B cell (primary cell): ENCODE results near the gene CCDC63. TPM values are rescaled to one million over a fixed set of nuclear protein-coding genes. Genes with fewer than 3 reads are reported as not detected.

Experiments used
- ATAC-seq: fragments of 200-7000 bp; cut with Tn5 transposase; one replicate; pipeline ENCODE4 v1.10.0; 2021; ENCODE audit warnings: low read depth, mild to moderate bottlenecking, moderate number of reproducible peaks, moderate library complexity
- CTCF ChIA-PET: fragments of 350-600 bp; sonication (Branson Sonifier 250); formaldehyde crosslinking; loops from one replicate; lab custom pipeline; 2021; ENCODE audit warnings: antibody characterized with exemption, inconsistent platforms; lab: Charles Lee
- POLR2A ChIA-PET: fragments of 350-600 bp; sonication (Branson Sonifier 250); formaldehyde crosslinking; loops from one replicate; lab custom pipeline; 2021; ENCODE audit warnings: antibody characterized with exemption; lab: Charles Lee
- DNase-seq: peaks from one replicate; pipeline ENCODE4 v3.0.0; 2013
- H2AFZ ChIP-seq: 2 replicates; pipeline ENCODE4 v1.6.1; 2012; ENCODE audit warnings: mild to moderate bottlenecking, low read depth, low read length; ENCODE audit not compliant: insufficient read depth, poor library complexity, severe bottlenecking
- H3K27ac ChIP-seq, 2 donors: 1 replicate in 1 of 2; 2 replicates in 1 of 2; pipeline ENCODE4 v1.5.1; 2012 to 2013; ENCODE audit warnings: low read length in 2 of 2, mild to moderate bottlenecking in 2 of 2, moderate library complexity in 1 of 2
- H3K27me3 ChIP-seq, 4 experiments: fragments of 200-600 bp in 1 of 4; sonication (generic) in 1 of 4; replicated peaks in 1 of 4; 1 replicate in 2 of 4; 2 replicates in 2 of 4; pipeline versions ENCODE4 v1.6.1 to v1.7.0; 2013 to 2016; ENCODE audit warnings: low read length in 3 of 4, mild to moderate bottlenecking in 2 of 4, mixed read lengths in 1 of 4, moderate library complexity in 1 of 4; ENCODE audit not compliant: insufficient read depth in 4 of 4, control insufficient read depth in 3 of 4; ENCODE audit errors: control extremely low read depth in 1 of 4
- H3K36me3 ChIP-seq, 2 experiments: replicated peaks in 1 of 2; 1 replicate in 1 of 2; 2 replicates in 1 of 2; pipeline versions ENCODE4 v1.6.1 to v1.7.1; 2013; ENCODE audit warnings: low read length in 1 of 2; ENCODE audit not compliant: insufficient read depth in 2 of 2, control insufficient read depth in 1 of 2; ENCODE audit errors: control extremely low read depth in 1 of 2, extremely low read depth in 1 of 2
- H3K4me1 ChIP-seq, 2 donors: fragments of 200-600 bp in 1 of 2; sonication (generic) in 1 of 2; 1 replicate in 1 of 2; 2 replicates in 1 of 2; pipeline versions ENCODE4 v1.5.1 to v1.6.1; 2013 to 2017; ENCODE audit warnings: low read length in 2 of 2; ENCODE audit not compliant: control insufficient read depth in 2 of 2, insufficient read depth in 2 of 2
- H3K4me2 ChIP-seq: replicated peaks from 2 replicates; pipeline ENCODE3; 2012; ENCODE audit warnings: mild to moderate bottlenecking, low read depth, low read length; ENCODE audit not compliant: poor library complexity, severe bottlenecking
- H3K4me3 ChIP-seq, 5 experiments: fragments of 200-600 bp in 1 of 5; sonication (generic) in 1 of 5; 1 replicate in 3 of 5; 2 replicates in 2 of 5; pipeline versions ENCODE4 v1.5.1 to v1.7.0; 2011 to 2016; ENCODE audit warnings: low read length in 4 of 5, mild to moderate bottlenecking in 4 of 5, low read depth in 2 of 5, control low read depth in 1 of 5, moderate library complexity in 1 of 5; ENCODE audit not compliant: insufficient read depth in 1 of 5; ENCODE audit errors: control extremely low read depth in 1 of 5, extremely low read depth in 1 of 5
- H3K79me2 ChIP-seq: fragments of 200-600 bp; sonication (generic); one replicate; pipeline ENCODE4 v1.6.0; 2016; ENCODE audit warnings: low read length; ENCODE audit not compliant: control insufficient read depth, insufficient read depth
- H3K9ac ChIP-seq: fragments of 200-600 bp; sonication (generic); 2 replicates; pipeline ENCODE4 v1.6.1; 2017; ENCODE audit warnings: mild to moderate bottlenecking, low read length, moderate library complexity
- H3K9me3 ChIP-seq, 3 donors: one replicate each; pipeline versions ENCODE4 v1.6.1 to v1.7.1; 2013; ENCODE audit warnings: low read length in 2 of 3; ENCODE audit not compliant: control insufficient read depth in 2 of 3, insufficient read depth in 1 of 3; ENCODE audit errors: control extremely low read depth in 1 of 3
- H4K20me1 ChIP-seq: 2 replicates; pipeline ENCODE4 v1.6.0; 2012; ENCODE audit warnings: mild to moderate bottlenecking, low read length; ENCODE audit not compliant: insufficient read depth, control insufficient read depth, poor library complexity, severe bottlenecking
- H3K27ac Mint-ChIP-seq: one replicate; pipeline ENCODE4 v1.8.0; 2021; ENCODE audit warnings: mixed read lengths
- H3K27me3 Mint-ChIP-seq: one replicate; pipeline ENCODE4 v1.8.0; 2021; ENCODE audit warnings: mixed read lengths
- H3K4me1 Mint-ChIP-seq: one replicate; pipeline ENCODE4 v1.8.0; 2021; ENCODE audit warnings: mixed read lengths
- H3K4me3 Mint-ChIP-seq: one replicate; pipeline ENCODE4 v1.8.0; 2021; ENCODE audit warnings: mixed read lengths
- H3K9me3 Mint-ChIP-seq: one replicate; pipeline ENCODE4 v1.8.0; 2022; ENCODE audit warnings: mixed read lengths; ENCODE audit not compliant: insufficient read depth
- CTCF ChIP-seq: fragments of 200-600 bp; IDR thresholded peaks from one replicate; pipeline ENCODE4 v1.8.0; 2022; ENCODE audit warnings: antibody characterized with exemption, mild to moderate bottlenecking
- EZH2 ChIP-seq: IDR thresholded peaks from 2 replicates; pipeline ENCODE4 v1.6.1; 2012; ENCODE audit warnings: borderline replicate concordance, low read depth, mild to moderate bottlenecking, moderate library complexity, low read length; ENCODE audit not compliant: insufficient read depth, poor library complexity, severe bottlenecking
- WGBS: methylation state at CpG from one replicate; pipeline ENCODE4 v1.1.5; 2013; ENCODE audit warnings: missing lambda C conversion rate; ENCODE audit not compliant: insufficient coverage; 5-methylcytosine and 5-hydroxymethylcytosine counted together
- intact Hi-C: fragments of 100-400 bp; cut with micrococcal nuclease; formaldehyde crosslinking; loops from one replicate; pipeline ENCODE4 v1.10.0; 2022
- polyA plus RNA-seq: library from polyadenylated mRNA; depleted of rRNA; stranded (reverse); fragments of >200 nt; gene quantifications from 2 replicates; pipeline ENCODE4 v1.2.3, GENCODE V29; 2012
- total RNA-seq, 2 donors: library from RNA; stranded (reverse); fragments of 120-200 nt in 1 of 2; gene quantifications; 1 replicate in 1 of 2; 2 replicates in 1 of 2; pipeline versions ENCODE4 v1.2.3 to v1.2.4, GENCODE V29; 2013 to 2022

Gene CCDC63
- total and polyA plus RNA-seq, 2 donors (not counting 1 experiment from before 2014, with no cell fraction given): not detected

DNA sequence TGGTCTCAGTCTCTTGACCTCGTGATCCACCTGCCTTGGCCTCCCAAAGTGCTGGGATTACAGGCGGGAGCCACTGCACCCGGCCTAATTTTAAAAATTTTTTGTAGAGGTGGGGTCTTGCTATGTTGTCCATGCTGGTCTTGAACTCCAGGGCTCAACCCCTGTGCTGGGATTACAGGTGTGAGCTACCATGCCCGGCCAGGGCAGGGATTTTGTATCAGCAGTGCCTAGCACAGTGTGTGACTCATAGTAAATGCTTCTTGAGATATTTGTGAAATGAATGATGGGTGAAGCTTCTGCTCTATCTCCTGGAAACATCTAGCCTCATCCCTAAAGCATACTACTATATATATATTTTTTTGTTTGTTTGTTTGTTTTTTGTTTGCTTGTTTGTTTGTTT is 36.5 kb downstream of the CCDC63 start:
- no peak overlapping the region for H3K27ac ChIP-seq
- WGBS: 91% methylated on average over 3 of the region's 4 CpGs
- H4K20me1 ChIP-seq: no peaks in the 10 kb centered on the region
- H3K36me3 ChIP-seq: no peaks in the 10 kb centered on the region
- Mint-ChIP-seq H3K9me3 (no peaks in the 10 kb centered on the region), H3K4me3 (no peak overlapping the region), H3K27ac (no peak overlapping the region), H3K4me1 (peaks cover 4% of the 10 kb centered on the region), H3K27me3 (peaks cover 9% of the 10 kb centered on the region)
- H2AFZ ChIP-seq: no peak overlapping the region
- no peak overlapping the region for H3K9ac ChIP-seq
- ATAC-seq (no peak), DNase-seq (no peak)
- H3K4me2 ChIP-seq: no peak overlapping the region
- no peaks in the 10 kb centered on the region for H3K9me3 ChIP-seq
- POLR2A ChIA-PET: no interaction called here
- peaks cover 0 to 2% (median 0%) of the 10 kb centered on the region in 4 experiments for H3K27me3 ChIP-seq
- intact Hi-C loops: no loop called here
- peaks cover 0 to 9% of the 10 kb centered on the region in 2 donors for H3K4me1 ChIP-seq
- H3K4me3 ChIP-seq: no peak overlapping the region
- H3K79me2 ChIP-seq: no peaks in the 10 kb centered on the region
- TF ChIP-seq EZH2: no peak
- TF ChIP-seq CTCF: no peak
- CTCF ChIA-PET: interaction anchor here (1.0 to 2.5 kb wide), 3 partner anchors 10 to 524 kb away, joined by 3 to 9 read pairs (median 8); no protein-coding TSS in a partner anchor

DNA sequence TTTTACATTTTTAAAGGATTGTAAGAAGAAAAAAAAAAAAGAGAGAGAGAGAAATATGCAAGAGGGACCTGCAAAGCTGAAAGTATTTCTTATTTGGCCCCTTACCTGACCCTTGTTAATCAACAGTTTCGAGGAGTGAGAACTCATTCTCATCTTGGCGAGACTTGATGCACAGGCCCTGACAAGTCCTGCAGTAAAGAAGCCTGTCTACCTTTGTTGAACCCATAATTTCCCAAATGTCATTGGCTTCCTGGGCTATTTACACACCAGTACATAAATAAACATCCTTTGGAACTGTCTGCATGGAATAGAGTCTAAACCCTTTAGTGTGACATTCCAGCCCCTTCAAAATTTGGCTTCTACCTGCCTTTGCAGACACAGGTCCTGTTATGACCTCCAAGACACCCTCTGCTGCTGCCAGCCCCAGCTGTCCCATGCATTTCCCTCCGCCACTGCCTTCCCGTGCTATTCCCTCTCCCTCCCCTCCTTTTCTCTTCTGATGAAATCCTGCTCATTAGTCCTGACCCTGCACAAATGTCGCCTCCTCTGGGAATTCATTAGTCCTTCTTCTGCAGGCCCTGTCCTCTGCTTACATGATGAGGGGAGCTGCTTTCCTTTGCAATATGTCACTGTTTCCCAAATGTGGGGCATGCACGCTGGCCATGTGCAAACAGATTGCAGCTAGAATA is 38.5 kb downstream of the CCDC63 start:
- no peaks in the 10 kb centered on the region for H4K20me1 ChIP-seq
- Mint-ChIP-seq H3K4me3 (peak overlapping the region; percentile 16), H3K27me3 (no peaks in the 10 kb centered on the region), H3K4me1 (peaks cover 4% of the 10 kb centered on the region), H3K27ac (no peak overlapping the region), H3K9me3 (no peaks in the 10 kb centered on the region)
- H3K4me1 ChIP-seq: peaks cover 0 to 10% of the 10 kb centered on the region in 2 donors
- H3K79me2 ChIP-seq: no peaks in the 10 kb centered on the region
- no peak overlapping the region for H3K27ac ChIP-seq
- 100% methylated on average over 5 of the region's 6 CpGs for WGBS
- intact Hi-C loops: loop anchor here (5.0 kb wide), 1 partner anchor 58 kb away; no protein-coding TSS in a partner anchor
- CTCF ChIA-PET: interaction anchor here (0.7 to 2.3 kb wide), 3 partner anchors 8 to 283 kb away, joined by 3 to 8 read pairs (median 5); no protein-coding TSS in a partner anchor
- DNase-seq: no peak
- no peak overlapping the region for H2AFZ ChIP-seq
- H3K9me3 ChIP-seq: no peaks in the 10 kb centered on the region
- no peaks in the 10 kb centered on the region for H3K27me3 ChIP-seq
- TF ChIP-seq EZH2 (no peak), CTCF (no peak)
- no peak overlapping the region for H3K9ac ChIP-seq
- no peak overlapping the region for H3K4me2 ChIP-seq
- no peaks in the 10 kb centered on the region for H3K36me3 ChIP-seq
- no peak overlapping the region for H3K4me3 ChIP-seq
- ATAC-seq: no peak
- POLR2A ChIA-PET: no interaction called here
